Aorta (tissue), 5 donors: ENCODE data around the gene CTSZ. TPM values are rescaled to one million over a fixed set of nuclear protein-coding genes. Genes with fewer than 3 reads are reported as not detected.

Experiments used
- ATAC-seq: fragments of 200-7000 bp; cut with Tn5 transposase; one replicate; pipeline ENCODE4 v1.9.1; 2022; ENCODE audit warnings: moderate library complexity; ENCODE audit not compliant: low FRiP score
- DNase-seq, 2 donors: peaks; one replicate each; pipeline ENCODE4 v3.0.0-alpha.2; 2020
- H3K27ac ChIP-seq, 2 donors: one replicate each; pipeline ENCODE4 v1.5.1; 2013; ENCODE audit warnings: low read length in 2 of 2, mild to moderate bottlenecking in 2 of 2, moderate library complexity in 2 of 2, control low read depth in 1 of 2, inconsistent platforms in 1 of 2, low read depth in 1 of 2
- H3K27me3 ChIP-seq, 2 donors: one replicate each; pipeline ENCODE4 v1.6.1; 2013; ENCODE audit warnings: control low read depth in 1 of 2, low read length in 1 of 2, mild to moderate bottlenecking in 1 of 2, moderate library complexity in 1 of 2; ENCODE audit not compliant: insufficient read depth in 2 of 2, control insufficient read depth in 1 of 2
- H3K36me3 ChIP-seq, 2 donors: one replicate each; pipeline ENCODE4 v1.6.1; 2013; ENCODE audit warnings: control low read depth in 1 of 2, low read length in 1 of 2, mild to moderate bottlenecking in 1 of 2; ENCODE audit not compliant: insufficient read depth in 2 of 2, control insufficient read depth in 1 of 2
- H3K4me1 ChIP-seq, 2 donors: one replicate each; pipeline ENCODE4 v1.6.1; 2013; ENCODE audit warnings: low read length in 2 of 2, control low read depth in 1 of 2, mild to moderate bottlenecking in 1 of 2, moderate library complexity in 1 of 2; ENCODE audit not compliant: insufficient read depth in 2 of 2, control insufficient read depth in 1 of 2
- H3K4me3 ChIP-seq, 2 donors: one replicate each; pipeline ENCODE4 v1.5.1; 2013; ENCODE audit warnings: low read length in 2 of 2, control low read depth in 1 of 2, mild to moderate bottlenecking in 1 of 2
- H3K9me3 ChIP-seq: one replicate; pipeline ENCODE4 v1.6.1; 2013; ENCODE audit warnings: mild to moderate bottlenecking, low read length; ENCODE audit not compliant: control insufficient read depth
- WGBS, 2 donors: extraction: QIAGEN DNeasy Blood & Tissue Kit; methylation state at CpG; one replicate each; pipeline ENCODE4 v1.1.7; 2013; 5-methylcytosine and 5-hydroxymethylcytosine counted together
- intact Hi-C, 2 donors: fragments of 100-400 bp; cut with DNase I; formaldehyde crosslinking; loops; one replicate each; pipeline versions ENCODE4 v1.14.2 to v1.15.0; 2022
- polyA plus RNA-seq, 2 donors: library from polyadenylated mRNA; stranded (reverse); fragments of 200-250 nt; gene quantifications; one replicate each; pipeline ENCODE4 v1.2.3, GENCODE V29; 2013
- total RNA-seq, 2 donors: library from RNA; stranded (reverse); fragmentation: NEBNext Ultra II Directional; extraction: Animal tissue kit (Norgen Biotek cat#: 25700); gene quantifications; one replicate each; pipeline ENCODE4 v1.2.1, GENCODE V29; 2021
- donor health status: healthy with polysubstance abuse.
- donor health status: Bipolar disorder and iron deficiency.
- donor health status: DM: no; HTN: no; CAD: no.
- donor health status: DM: no; HTN: no; CAD: no.
- donor health status: DM: yes; HTN: yes; CAD: no.

The CTSZ gene
- total and polyA plus RNA-seq, 4 donors = 183 to 350 (median 270) TPM

DNA sequence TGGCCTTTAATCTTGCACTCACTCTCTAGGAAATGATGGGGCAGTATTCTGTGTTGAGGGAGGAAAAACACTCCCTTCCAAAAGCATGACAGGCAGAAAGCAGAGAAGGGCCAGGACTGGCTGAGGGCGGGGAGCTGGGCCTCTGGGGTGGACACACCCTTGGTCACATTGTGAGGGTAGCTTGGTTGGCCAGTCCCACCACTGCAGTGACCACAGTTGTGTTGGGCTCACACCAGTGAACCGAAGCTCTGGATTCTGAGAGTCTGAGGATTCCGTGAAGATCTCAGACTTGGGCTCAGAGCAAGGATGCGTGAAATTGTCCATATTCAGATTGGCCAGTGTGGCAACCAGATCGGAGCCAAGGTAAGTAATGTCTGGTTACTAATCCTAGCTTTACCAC lies 12.2 kb upstream of the CTSZ start, which contains the start of gene TUBB1:
Gene TUBB1, plus strand, starts transcription at position 213 of the 400 bp plus-strand sequence. Its CDS starts 94 bp downstream, at position 307.
- H3K4me3 ChIP-seq = no peak within 1 kb of the TSS
- H3K9me3 ChIP-seq = no peaks in the 10 kb centered on the region
- H3K27ac ChIP-seq = no peak within 1 kb of the TSS
- 95 to 98% methylated on average over 5 of the region's 5 CpGs for WGBS, 2 donors
- H3K36me3 ChIP-seq = peaks cover 0 to 3% of the 10 kb centered on the region in 2 donors
- no peaks in the 10 kb centered on the region for H3K27me3 ChIP-seq
- DNase-seq (no peak), ATAC-seq (no peak)
- intact Hi-C loops = no loop called here
- H3K4me1 ChIP-seq = no peaks in the 10 kb centered on the region

DNA sequence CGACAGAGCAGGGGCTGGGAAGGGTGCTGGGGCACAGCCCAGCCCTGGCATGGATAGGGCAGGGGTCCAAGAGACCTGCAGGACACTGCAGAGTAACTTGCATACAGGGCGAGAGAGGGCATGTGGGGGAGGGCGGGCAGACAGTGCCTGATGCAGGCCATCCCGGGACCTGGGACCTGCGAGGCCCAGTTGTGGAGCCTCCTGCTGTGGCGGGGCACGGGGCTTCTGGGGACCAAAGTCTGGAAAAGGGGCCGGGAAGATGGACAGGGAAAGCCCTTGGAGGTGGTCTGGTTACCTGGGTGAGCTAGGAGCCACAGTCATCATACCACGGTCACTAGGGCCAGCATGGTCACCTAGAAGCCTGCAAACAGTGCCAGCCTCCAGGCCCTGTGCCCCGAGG lies 11.8 kb upstream of the CTSZ start:
- Histone ChIP-seq H3K4me3 (no peak overlapping the region), H3K27me3 (no peaks in the 10 kb centered on the region), H3K36me3 (peaks cover 0 to 3% of the 10 kb centered on the region in 2 donors), H3K4me1 (no peaks in the 10 kb centered on the region), H3K9me3 (no peaks in the 10 kb centered on the region), H3K27ac (no peak overlapping the region)
- ATAC-seq (no peak), DNase-seq (peak; percentile 36 to 64)
- intact Hi-C loops = no loop called here
- WGBS, 2 donors = 94 to 97% methylated on average over 10 of the region's 10 CpGs

DNA sequence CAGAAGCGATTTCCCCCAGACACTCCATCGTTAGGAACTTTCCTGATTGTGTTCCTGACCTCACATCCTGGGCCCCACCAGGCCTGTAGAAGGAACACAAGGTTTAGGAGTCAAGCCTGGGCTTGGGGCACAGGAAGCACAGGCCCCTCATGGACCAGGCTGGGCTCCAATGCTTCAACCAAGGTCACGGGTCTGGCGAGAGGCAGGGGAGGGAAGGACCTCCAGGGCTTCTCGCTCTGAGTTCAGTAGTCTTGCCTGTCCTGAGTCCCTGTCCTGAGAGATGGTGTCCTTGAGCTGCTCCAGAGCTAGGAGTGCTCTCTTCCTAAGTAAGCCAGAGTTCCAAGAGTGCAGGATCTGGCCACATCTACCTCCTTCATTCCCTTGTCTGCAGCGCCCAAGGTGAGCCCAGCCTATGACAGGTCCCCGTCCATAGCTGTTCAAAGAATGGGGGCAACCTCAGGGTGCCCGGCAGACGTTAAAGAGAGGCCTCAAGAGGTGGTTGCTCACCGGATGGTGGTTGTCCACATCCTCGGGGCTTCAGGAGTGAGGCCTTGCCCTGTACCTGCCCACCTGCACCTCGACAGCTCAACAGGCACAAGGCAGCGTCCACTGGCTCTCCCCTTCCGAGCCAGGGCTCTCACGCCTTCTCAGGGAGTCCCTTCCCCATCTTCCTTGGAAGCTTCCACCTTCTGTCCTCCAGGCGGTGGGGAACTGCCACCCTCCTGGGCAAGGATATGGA lies 10.6 kb upstream of the CTSZ start:
- no peak for ATAC-seq
- peak; percentile 38 to 65 for DNase-seq

DNA sequence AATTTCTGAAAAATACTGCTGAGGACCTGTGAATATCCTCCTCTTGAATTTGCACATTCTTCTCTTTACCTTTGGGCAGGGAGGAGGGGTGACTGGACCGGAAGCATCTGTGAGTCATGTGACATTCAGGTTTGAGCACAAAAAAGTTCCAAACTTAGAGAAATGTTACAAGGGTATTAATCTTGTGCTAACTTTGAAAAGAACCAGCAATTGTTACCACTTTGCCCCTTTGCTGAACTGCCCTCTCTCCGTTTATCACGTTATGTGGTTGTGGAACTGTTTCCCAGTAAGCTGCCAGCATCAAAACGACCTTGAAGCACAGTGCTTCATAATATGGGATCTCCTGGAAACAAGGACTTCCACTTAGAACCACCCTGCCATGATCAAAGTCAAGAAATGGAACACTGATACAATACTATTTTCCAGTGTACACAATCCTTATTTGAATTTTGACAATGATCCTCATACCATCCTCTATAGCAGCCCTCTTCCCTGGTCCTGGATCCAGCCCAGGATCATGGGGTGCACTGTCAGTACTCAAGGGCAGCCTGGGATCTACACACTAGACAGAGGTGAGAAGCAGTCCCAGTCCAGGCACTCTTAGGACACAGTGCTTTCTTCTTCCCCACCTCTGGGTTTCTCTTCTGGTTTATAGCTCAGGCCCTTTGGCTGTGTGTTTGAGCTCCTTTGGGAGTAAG lies 9.9 kb upstream of the CTSZ start:
- intact Hi-C loops = no loop called here
- Histone ChIP-seq H3K36me3 (no peaks in the 10 kb centered on the region), H3K27me3 (no peaks in the 10 kb centered on the region), H3K4me3 (no peak overlapping the region), H3K9me3 (no peaks in the 10 kb centered on the region), H3K4me1 (no peaks in the 10 kb centered on the region), H3K27ac (no peak overlapping the region)
- DNase-seq (no peak), ATAC-seq (no peak)
- 72 to 78% methylated on average over 4 of the region's 4 CpGs for WGBS, 2 donors

More for the DNA sequence above, 10.6 kb upstream of the CTSZ start:
- Histone ChIP-seq H3K9me3 (no peaks in the 10 kb centered on the region), H3K36me3 (no peaks in the 10 kb centered on the region), H3K4me1 (no peaks in the 10 kb centered on the region), H3K27me3 (no peaks in the 10 kb centered on the region), H3K4me3 (no peak overlapping the region), H3K27ac (no peak overlapping the region)
- 93% methylated on average over 15 to 16 of the region's 16 CpGs for WGBS, 2 donors
- intact Hi-C loops = no loop called here

DNA sequence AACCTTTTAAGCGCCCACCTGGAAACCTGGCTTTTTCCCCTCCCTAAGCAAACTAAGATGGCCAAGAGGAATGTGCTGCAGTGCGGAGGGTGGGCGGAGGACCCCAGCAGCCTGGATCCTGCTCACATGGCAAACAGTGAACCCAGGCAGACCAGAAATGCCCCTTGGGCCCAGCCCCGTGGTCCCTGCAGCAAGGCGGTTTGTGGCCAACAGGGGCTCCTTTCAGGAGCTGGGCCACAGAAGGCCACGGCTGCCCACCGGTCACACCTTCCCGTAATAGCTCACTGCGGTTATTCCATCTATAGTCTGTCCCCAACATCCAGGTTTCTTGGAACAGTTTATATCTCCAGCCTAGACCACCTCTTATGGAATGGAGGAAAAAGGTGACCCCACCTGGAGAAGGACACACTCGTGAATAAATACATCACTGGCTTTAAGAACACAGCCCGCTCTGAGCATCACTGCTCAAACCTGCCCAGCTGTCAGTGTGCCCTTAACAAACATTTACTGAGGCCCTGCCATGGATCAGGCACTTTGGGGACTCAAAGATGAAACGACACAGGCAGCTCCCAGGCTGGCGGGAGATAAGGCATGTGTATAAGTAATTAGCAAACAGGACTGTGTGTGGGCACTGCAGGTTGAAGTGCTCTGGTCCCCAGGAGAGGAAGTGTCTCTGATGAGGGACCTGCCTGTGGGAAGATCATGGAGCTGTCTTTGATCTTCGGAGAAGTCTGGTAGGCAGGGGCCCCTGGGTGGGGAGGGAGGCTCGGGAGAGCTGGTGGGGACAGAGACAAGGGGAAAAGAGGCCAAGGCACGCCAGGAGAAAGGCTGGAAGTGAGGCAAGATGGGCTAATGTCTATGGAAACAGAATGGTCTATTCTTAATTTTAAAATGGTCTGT lies 9.0 kb upstream of the CTSZ start:
- intact Hi-C loops = no loop called here
- no peaks in the 10 kb centered on the region for H3K9me3 ChIP-seq
- no peak overlapping the region for H3K4me3 ChIP-seq
- DNase-seq (peak; percentile 27 to 35), ATAC-seq (no peak)
- H3K27me3 ChIP-seq = no peaks in the 10 kb centered on the region
- no peaks in the 10 kb centered on the region for H3K36me3 ChIP-seq
- no peak overlapping the region for H3K27ac ChIP-seq
- no peaks in the 10 kb centered on the region for H3K4me1 ChIP-seq
- WGBS, 2 donors = 85 to 92% methylated on average over 15 to 16 of the region's 16 CpGs

DNA sequence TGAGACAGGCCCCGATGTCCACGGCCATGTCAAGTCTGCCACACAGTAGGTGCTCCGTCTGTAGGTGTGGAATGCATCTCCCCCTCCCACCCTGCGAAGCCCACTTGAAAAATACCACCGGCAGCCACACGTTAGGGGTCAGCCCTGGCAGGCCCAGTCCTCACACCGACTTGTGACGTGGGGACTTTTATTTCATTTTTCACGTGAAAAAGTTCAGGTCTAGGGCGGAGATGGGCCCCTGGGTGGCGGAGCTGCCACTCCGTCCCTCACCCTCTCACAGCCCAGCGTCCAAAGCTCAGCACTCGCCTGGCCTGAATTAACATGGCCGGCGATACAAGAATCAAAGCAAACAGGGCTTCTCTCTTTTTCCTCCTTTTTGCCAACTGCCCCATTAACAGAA lies 8.4 kb upstream of the CTSZ start:
- H3K9me3 ChIP-seq = no peaks in the 10 kb centered on the region
- DNase-seq = peak; percentile 26 to 57
- no peak overlapping the region for H3K27ac ChIP-seq
- no peaks in the 10 kb centered on the region for H3K36me3 ChIP-seq
- no peak for ATAC-seq
- intact Hi-C loops = no loop called here
- no peak overlapping the region for H3K4me3 ChIP-seq
- no peaks in the 10 kb centered on the region for H3K27me3 ChIP-seq
- no peaks in the 10 kb centered on the region for H3K4me1 ChIP-seq
- WGBS, 2 donors = 92 to 93% methylated on average over 16 of the region's 16 CpGs

DNA sequence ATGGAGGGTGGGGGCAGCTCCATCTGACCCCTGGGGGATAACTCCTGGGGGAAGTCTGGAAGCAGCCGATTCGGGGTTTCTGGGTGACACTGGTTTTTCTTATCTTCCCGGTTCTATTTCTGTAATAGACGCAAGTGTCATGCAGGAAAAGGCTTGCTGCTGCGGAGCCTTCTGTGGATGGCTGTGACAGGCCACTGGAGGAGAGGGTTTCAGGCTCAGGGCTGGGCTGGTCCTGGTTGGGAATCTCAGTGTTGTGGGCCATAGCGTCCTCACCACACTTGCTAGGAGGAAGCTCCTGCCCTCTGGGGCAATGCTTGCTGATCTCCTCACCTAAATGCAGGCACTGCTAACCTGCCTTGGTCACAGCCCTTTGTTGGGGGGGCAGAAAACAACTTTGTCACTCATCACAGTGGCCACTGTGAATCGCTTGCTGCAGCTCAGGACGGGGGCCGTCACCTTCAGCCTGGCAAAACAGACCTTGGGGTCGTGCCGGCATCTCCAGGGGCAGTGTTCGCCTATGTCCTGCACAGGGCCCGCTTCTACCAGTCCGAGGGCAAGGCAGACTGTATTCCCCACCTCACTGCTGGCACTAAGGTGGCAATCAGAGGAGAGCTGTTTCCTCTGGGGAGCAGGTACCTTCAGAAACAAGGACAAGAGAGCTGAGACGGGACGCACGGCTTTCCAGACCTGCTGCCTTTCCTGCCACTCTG lies 7.8 kb upstream of the CTSZ start:
- Histone ChIP-seq H3K27me3 (no peaks in the 10 kb centered on the region), H3K9me3 (no peaks in the 10 kb centered on the region), H3K4me3 (no peak overlapping the region), H3K4me1 (no peaks in the 10 kb centered on the region), H3K27ac (peak overlapping the region in 1 of 2 donors; percentile 59), H3K36me3 (no peaks in the 10 kb centered on the region)
- peak; percentile 44 to 60 for DNase-seq
- intact Hi-C loops = no loop called here
- no peak for ATAC-seq
- WGBS, 2 donors = 74 to 77% methylated on average over 17 of the region's 17 CpGs

DNA sequence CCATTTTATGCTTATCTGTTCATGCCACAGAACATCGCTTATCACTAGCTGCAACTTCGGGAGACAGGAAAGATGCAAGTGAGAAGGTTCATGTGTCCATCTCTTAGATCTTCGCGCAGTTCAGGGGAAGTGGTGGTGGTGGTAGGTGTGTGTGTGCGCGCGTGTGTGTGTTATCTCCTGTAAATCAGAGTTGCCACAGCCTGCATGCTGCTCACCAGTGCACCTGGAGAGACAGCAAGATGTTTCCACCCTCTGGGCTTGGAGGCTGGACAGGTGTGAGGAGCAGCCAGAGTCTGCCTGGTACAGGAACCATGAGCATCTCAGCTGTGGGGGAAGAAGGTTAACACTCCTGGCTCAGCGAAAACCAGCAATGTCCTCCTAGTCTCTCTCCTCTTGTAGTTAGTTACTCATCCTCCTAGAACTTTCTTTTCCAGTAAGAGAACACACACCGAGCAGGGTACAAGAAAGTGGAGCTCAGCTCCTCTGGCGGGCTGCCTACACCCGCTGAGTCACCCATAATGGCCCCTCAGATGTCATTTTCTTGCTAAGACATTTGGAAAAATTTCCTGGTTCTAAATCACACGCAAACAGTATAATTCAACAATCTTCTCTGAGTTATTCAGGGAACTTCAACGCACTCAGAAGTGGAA lies 7.0 kb upstream of the CTSZ start:
- H3K4me1 ChIP-seq = no peaks in the 10 kb centered on the region
- no peaks in the 10 kb centered on the region for H3K9me3 ChIP-seq
- H3K27me3 ChIP-seq = no peaks in the 10 kb centered on the region
- peak overlapping the region in 1 of 2 donors; percentile 72 for H3K27ac ChIP-seq
- ATAC-seq (no peak), DNase-seq (peak; percentile 82 to 85)
- intact Hi-C loops = no loop called here
- WGBS, 2 donors = 68 to 73% methylated on average over 13 of the region's 13 CpGs
- no peak overlapping the region for H3K4me3 ChIP-seq
- H3K36me3 ChIP-seq = no peaks in the 10 kb centered on the region
